ENCODE measurements around the gene S100A16. TPM values are rescaled to one million over a fixed set of nuclear protein-coding genes. Genes with fewer than 3 reads are reported as not detected.

Gene S100A16
- total and polyA plus RNA-seq, 4 donors: 46.0 to 135 (median 111) TPM

- Histone ChIP-seq H3K27me3 (ENCODE audit: control insufficient read depth, insufficient read depth, low read length) (no peaks in the 10 kb centered on the region), H3K27ac (ENCODE audit: low read depth, low read length) (peak overlapping the region; percentile 82), H3K4me3 (ENCODE audit: low read depth, low read length) (peak overlapping the region; percentile 43), H3K36me3 (ENCODE audit: control insufficient read depth, insufficient read depth, low read length) (peaks cover 22% of the 10 kb centered on the region), H3K4me1 (ENCODE audit: control insufficient read depth, insufficient read depth, low read length) (peaks cover 50% of the 10 kb centered on the region), H3K9me3 (ENCODE audit: control insufficient read depth, insufficient read depth, low read length) (no peaks in the 10 kb centered on the region)
- DNase-seq (ENCODE audit: low read depth in 4 of 6, low spot score in 6 of 6): no peak
- WGBS (ENCODE audit: insufficient coverage): 71% methylated on average over 1 of the region's 1 CpG
Measured at GRCh38 chr1:153611356-153611755, 1.6 kb downstream of the S100A16 start.

GRCh38 chr1:153610811-153611301 is 2.1 kb downstream of the S100A16 start:
- Histone ChIP-seq H3K9me3 (ENCODE audit: control insufficient read depth, insufficient read depth, low read length) (no peaks in the 10 kb centered on the region), H3K36me3 (ENCODE audit: control insufficient read depth, insufficient read depth, low read length) (peaks cover 27% of the 10 kb centered on the region), H3K4me3 (ENCODE audit: low read depth, low read length) (no peak overlapping the region), H3K27me3 (ENCODE audit: control insufficient read depth, insufficient read depth, low read length) (no peaks in the 10 kb centered on the region), H3K27ac (ENCODE audit: low read depth, low read length) (no peak overlapping the region), H3K4me1 (ENCODE audit: control insufficient read depth, insufficient read depth, low read length) (peaks cover 50% of the 10 kb centered on the region)
- 100% methylated on average over 2 of the region's 7 CpGs for WGBS (ENCODE audit: insufficient coverage)
- no peak for DNase-seq (ENCODE audit: low read depth in 4 of 6, low spot score in 6 of 6)

GRCh38 chr1:153610334-153610733 is 2.6 kb downstream of the S100A16 start:
- H3K4me3 ChIP-seq (ENCODE audit: low read depth, low read length): no peak overlapping the region
- peaks cover 50% of the 10 kb centered on the region for H3K4me1 ChIP-seq (ENCODE audit: control insufficient read depth, insufficient read depth, low read length)
- H3K27ac ChIP-seq (ENCODE audit: low read depth, low read length): no peak overlapping the region
- DNase-seq (ENCODE audit: low read depth in 4 of 6, low spot score in 6 of 6): no peak
- 20% methylated on average over 1 of the region's 4 CpGs for WGBS (ENCODE audit: insufficient coverage)
- H3K27me3 ChIP-seq (ENCODE audit: control insufficient read depth, insufficient read depth, low read length): no peaks in the 10 kb centered on the region
- no peaks in the 10 kb centered on the region for H3K9me3 ChIP-seq (ENCODE audit: control insufficient read depth, insufficient read depth, low read length)
- peaks cover 31% of the 10 kb centered on the region for H3K36me3 ChIP-seq (ENCODE audit: control insufficient read depth, insufficient read depth, low read length)

GRCh38 chr1:153609585-153609907 is 3.4 kb downstream of the S100A16 start:
- WGBS (ENCODE audit: insufficient coverage): 83% methylated on average over 2 of the region's 6 CpGs
- peaks cover 31% of the 10 kb centered on the region for H3K36me3 ChIP-seq (ENCODE audit: control insufficient read depth, insufficient read depth, low read length)
- peaks cover 50% of the 10 kb centered on the region for H3K4me1 ChIP-seq (ENCODE audit: control insufficient read depth, insufficient read depth, low read length)
- DNase-seq (ENCODE audit: low read depth in 4 of 6, low spot score in 6 of 6): no peak
- peak overlapping the region; percentile 54 for H3K27ac ChIP-seq (ENCODE audit: low read depth, low read length)
- no peaks in the 10 kb centered on the region for H3K27me3 ChIP-seq (ENCODE audit: control insufficient read depth, insufficient read depth, low read length)
- no peak overlapping the region for H3K4me3 ChIP-seq (ENCODE audit: low read depth, low read length)
- H3K9me3 ChIP-seq (ENCODE audit: control insufficient read depth, insufficient read depth, low read length): no peaks in the 10 kb centered on the region

GRCh38 chr1:153608742-153609584 is 4.0 kb downstream of the S100A16 start:
- peak in 1 of 6 donors; percentile 48 for DNase-seq (ENCODE audit: low read depth in 4 of 6, low spot score in 6 of 6)
- WGBS (ENCODE audit: insufficient coverage): 36% methylated on average over 19 of the region's 19 CpGs
- peak overlapping the region; percentile 54 for H3K27ac ChIP-seq (ENCODE audit: low read depth, low read length)
- peak overlapping the region; percentile 21 for H3K4me3 ChIP-seq (ENCODE audit: low read depth, low read length)
- H3K36me3 ChIP-seq (ENCODE audit: control insufficient read depth, insufficient read depth, low read length): peaks cover 31% of the 10 kb centered on the region
- no peaks in the 10 kb centered on the region for H3K27me3 ChIP-seq (ENCODE audit: control insufficient read depth, insufficient read depth, low read length)
- peaks cover 50% of the 10 kb centered on the region for H3K4me1 ChIP-seq (ENCODE audit: control insufficient read depth, insufficient read depth, low read length)
- H3K9me3 ChIP-seq (ENCODE audit: control insufficient read depth, insufficient read depth, low read length): no peaks in the 10 kb centered on the region

GRCh38 chr1:153608089-153608682 is 4.8 kb downstream of the S100A16 start:
- DNase-seq (ENCODE audit: low read depth in 4 of 6, low spot score in 6 of 6): no peak
- peak overlapping the region; percentile 54 for H3K27ac ChIP-seq (ENCODE audit: low read depth, low read length)
- peaks cover 31% of the 10 kb centered on the region for H3K36me3 ChIP-seq (ENCODE audit: control insufficient read depth, insufficient read depth, low read length)
- H3K27me3 ChIP-seq (ENCODE audit: control insufficient read depth, insufficient read depth, low read length): no peaks in the 10 kb centered on the region
- peak overlapping the region; percentile 21 for H3K4me3 ChIP-seq (ENCODE audit: low read depth, low read length)
- H3K4me1 ChIP-seq (ENCODE audit: control insufficient read depth, insufficient read depth, low read length): peaks cover 47% of the 10 kb centered on the region
- WGBS (ENCODE audit: insufficient coverage): 90% methylated on average over 2 of the region's 7 CpGs
- H3K9me3 ChIP-seq (ENCODE audit: control insufficient read depth, insufficient read depth, low read length): no peaks in the 10 kb centered on the region

GRCh38 chr1:153607381-153607780 is 5.6 kb downstream of the S100A16 start:
- Histone ChIP-seq H3K36me3 (ENCODE audit: control insufficient read depth, insufficient read depth, low read length) (peaks cover 31% of the 10 kb centered on the region), H3K9me3 (ENCODE audit: control insufficient read depth, insufficient read depth, low read length) (no peaks in the 10 kb centered on the region), H3K27ac (ENCODE audit: low read depth, low read length) (no peak overlapping the region), H3K4me3 (ENCODE audit: low read depth, low read length) (no peak overlapping the region), H3K27me3 (ENCODE audit: control insufficient read depth, insufficient read depth, low read length) (no peaks in the 10 kb centered on the region), H3K4me1 (ENCODE audit: control insufficient read depth, insufficient read depth, low read length) (peaks cover 39% of the 10 kb centered on the region)
- 96% methylated on average over 8 of the region's 8 CpGs for WGBS (ENCODE audit: insufficient coverage)
- DNase-seq (ENCODE audit: low read depth in 4 of 6, low spot score in 6 of 6): no peak

GRCh38 chr1:153606194-153606593 is 6.7 kb downstream of the S100A16 start:
- DNase-seq (ENCODE audit: low read depth in 4 of 6, low spot score in 6 of 6): no peak
- Histone ChIP-seq H3K36me3 (ENCODE audit: control insufficient read depth, insufficient read depth, low read length) (peaks cover 31% of the 10 kb centered on the region), H3K27me3 (ENCODE audit: control insufficient read depth, insufficient read depth, low read length) (no peaks in the 10 kb centered on the region), H3K4me1 (ENCODE audit: control insufficient read depth, insufficient read depth, low read length) (peaks cover 32% of the 10 kb centered on the region), H3K9me3 (ENCODE audit: control insufficient read depth, insufficient read depth, low read length) (no peaks in the 10 kb centered on the region), H3K4me3 (ENCODE audit: low read depth, low read length) (no peak overlapping the region), H3K27ac (ENCODE audit: low read depth, low read length) (no peak overlapping the region)
- 100% methylated on average over 5 of the region's 11 CpGs for WGBS (ENCODE audit: insufficient coverage)

GRCh38 chr1:153602749-153603148 is 10.2 kb downstream of the S100A16 start:
- no peak for DNase-seq (ENCODE audit: low read depth in 4 of 6, low spot score in 6 of 6)
- Histone ChIP-seq H3K9me3 (ENCODE audit: control insufficient read depth, insufficient read depth, low read length) (no peaks in the 10 kb centered on the region), H3K4me1 (ENCODE audit: control insufficient read depth, insufficient read depth, low read length) (peaks cover 17% of the 10 kb centered on the region), H3K4me3 (ENCODE audit: low read depth, low read length) (no peak overlapping the region), H3K27me3 (ENCODE audit: control insufficient read depth, insufficient read depth, low read length) (no peaks in the 10 kb centered on the region), H3K27ac (ENCODE audit: low read depth, low read length) (no peak overlapping the region), H3K36me3 (ENCODE audit: control insufficient read depth, insufficient read depth, low read length) (peaks cover 20% of the 10 kb centered on the region)
- no CpG with 5 or more reads among the region's 6 CpGs for WGBS (ENCODE audit: insufficient coverage)

GRCh38 chr1:153599847-153600246 is 13.1 kb downstream of the S100A16 start:
- WGBS (ENCODE audit: insufficient coverage): no CpG with 5 or more reads among the region's 7 CpGs
- no peak for DNase-seq (ENCODE audit: low read depth in 4 of 6, low spot score in 6 of 6)
- H3K4me1 ChIP-seq (ENCODE audit: control insufficient read depth, insufficient read depth, low read length): peaks cover 16% of the 10 kb centered on the region
- H3K4me3 ChIP-seq (ENCODE audit: low read depth, low read length): no peak overlapping the region
- peak overlapping the region; percentile 3 for H3K27ac ChIP-seq (ENCODE audit: low read depth, low read length)
- H3K9me3 ChIP-seq (ENCODE audit: control insufficient read depth, insufficient read depth, low read length): no peaks in the 10 kb centered on the region
- H3K36me3 ChIP-seq (ENCODE audit: control insufficient read depth, insufficient read depth, low read length): no peaks in the 10 kb centered on the region
- no peaks in the 10 kb centered on the region for H3K27me3 ChIP-seq (ENCODE audit: control insufficient read depth, insufficient read depth, low read length)

Measured in spinal cord (tissue), 10 donors.